SK-N-SH treated with all-trans-retinoic acid at 6 μM for 48 hours (cell line): ENCODE measurements around the gene FOXK1.
"Not testable (repeated sequence)": the region's sequence is repeated elsewhere in the genome, so short reads cannot be mapped to it uniquely, and the experiment has no call there.

ENCODE experiments used
- ATAC-seq: fragments of 200-7000 bp; cut with Tn5 transposase; 3 replicates; pipeline ENCODE4 v1.9.1; 2020; ENCODE audit warnings: mild to moderate bottlenecking, moderate library complexity
- ARNTL ChIP-seq: fragments of 450-650 bp; formaldehyde crosslinking; IDR thresholded peaks from 2 replicates; pipeline ENCODE4 v1.5.0; 2020; ENCODE audit warnings: low read depth, mild to moderate bottlenecking, moderate library complexity, borderline replicate concordance
- BACH2 ChIP-seq: fragments of 250-450 bp; sonication (Bioruptor Pico); IDR thresholded peaks from 2 replicates; pipeline ENCODE4 v1.9.0; 2021; ENCODE audit warnings: mild to moderate bottlenecking, borderline replicate concordance
- CREB5 ChIP-seq: fragments of 250-450 bp; sonication (Bioruptor Pico); IDR thresholded peaks from 2 replicates; pipeline ENCODE4 v1.5.1; 2020; ENCODE audit warnings: low read depth, mild to moderate bottlenecking, moderate library complexity
- CSDC2 ChIP-seq: fragments of 250-450 bp; sonication (Bioruptor Pico); IDR thresholded peaks from 2 replicates; pipeline ENCODE4 v1.5.0; 2020; ENCODE audit warnings: mild to moderate bottlenecking, moderate library complexity
- GLIS3 ChIP-seq: fragments of 250-450 bp; sonication (Bioruptor Pico); IDR thresholded peaks from 2 replicates; pipeline ENCODE4 v1.5.0; 2020; ENCODE audit warnings: mild to moderate bottlenecking, moderate library complexity
- ISL1 ChIP-seq: fragments of 250-450 bp; sonication (Bioruptor Pico); IDR thresholded peaks from 2 replicates; pipeline ENCODE4 v2.1.2; 2022; ENCODE audit warnings: mild to moderate bottlenecking, moderate library complexity
- OSR1 ChIP-seq: fragments of 250-450 bp; sonication (Bioruptor Pico); IDR thresholded peaks from 2 replicates; pipeline ENCODE4 v1.8.0; 2022; ENCODE audit warnings: moderate library complexity, mild to moderate bottlenecking, inconsistent platforms
- POU6F1 ChIP-seq: fragments of 250-450 bp; sonication (Bioruptor Pico); IDR thresholded peaks from 2 replicates; pipeline ENCODE4 v1.8.0; 2021; ENCODE audit warnings: low read depth, mild to moderate bottlenecking, moderate library complexity, borderline replicate concordance
- PPARA ChIP-seq: fragments of 250-450 bp; sonication (Bioruptor Pico); IDR thresholded peaks from 2 replicates; pipeline ENCODE4 v1.5.0; 2020; ENCODE audit warnings: mild to moderate bottlenecking, borderline replicate concordance
- RARB ChIP-seq: fragments of 250-450 bp; sonication (Bioruptor Pico); IDR thresholded peaks from 2 replicates; pipeline ENCODE4 v1.8.0; 2021; ENCODE audit warnings: mild to moderate bottlenecking, moderate library complexity
- TCF4 ChIP-seq: fragments of 250-450 bp; sonication (Bioruptor Pico); IDR thresholded peaks from 2 replicates; pipeline ENCODE4 v1.8.0; 2021; ENCODE audit warnings: mild to moderate bottlenecking, moderate library complexity, borderline replicate concordance
- TOX ChIP-seq: fragments of 250-450 bp; sonication (Bioruptor Pico); IDR thresholded peaks from 2 replicates; pipeline ENCODE4 v1.8.0; 2021; ENCODE audit warnings: mild to moderate bottlenecking, moderate library complexity, borderline replicate concordance
- ZC3H10 ChIP-seq: fragments of 250-450 bp; sonication (Bioruptor Pico); IDR thresholded peaks from 2 replicates; pipeline ENCODE4 v1.5.1; 2021; ENCODE audit warnings: mild to moderate bottlenecking, moderate library complexity
- ZFP30 ChIP-seq: fragments of 450-650 bp; formaldehyde crosslinking; IDR thresholded peaks from 2 replicates; pipeline ENCODE4 v1.5.0; 2022; ENCODE audit warnings: mild to moderate bottlenecking, moderate library complexity
- ZNF565 ChIP-seq: fragments of 450-650 bp; formaldehyde crosslinking; conservative IDR thresholded peaks from 2 replicates; pipeline ENCODE4 v1.5.0; 2020; ENCODE audit warnings: low read depth, mild to moderate bottlenecking, moderate library complexity
- ZNF70 ChIP-seq: fragments of 450-650 bp; formaldehyde crosslinking; IDR thresholded peaks from 2 replicates; pipeline ENCODE4 v1.5.0; 2020; ENCODE audit warnings: mild to moderate bottlenecking, moderate library complexity
- TF ChIP-seq, protein P1 (sequence below): fragments of 250-450 bp; sonication (Bioruptor Pico); IDR thresholded peaks from 2 replicates; pipeline ENCODE4 v1.5.0; 2020; ENCODE audit warnings: mild to moderate bottlenecking, moderate library complexity
- TF ChIP-seq, protein P2 (sequence below): fragments of 250-450 bp; sonication (Bioruptor Pico); IDR thresholded peaks from 2 replicates; pipeline ENCODE4 v1.8.0; 2020; ENCODE audit warnings: mild to moderate bottlenecking, moderate library complexity, borderline replicate concordance

The FOXK1 gene

DNA sequence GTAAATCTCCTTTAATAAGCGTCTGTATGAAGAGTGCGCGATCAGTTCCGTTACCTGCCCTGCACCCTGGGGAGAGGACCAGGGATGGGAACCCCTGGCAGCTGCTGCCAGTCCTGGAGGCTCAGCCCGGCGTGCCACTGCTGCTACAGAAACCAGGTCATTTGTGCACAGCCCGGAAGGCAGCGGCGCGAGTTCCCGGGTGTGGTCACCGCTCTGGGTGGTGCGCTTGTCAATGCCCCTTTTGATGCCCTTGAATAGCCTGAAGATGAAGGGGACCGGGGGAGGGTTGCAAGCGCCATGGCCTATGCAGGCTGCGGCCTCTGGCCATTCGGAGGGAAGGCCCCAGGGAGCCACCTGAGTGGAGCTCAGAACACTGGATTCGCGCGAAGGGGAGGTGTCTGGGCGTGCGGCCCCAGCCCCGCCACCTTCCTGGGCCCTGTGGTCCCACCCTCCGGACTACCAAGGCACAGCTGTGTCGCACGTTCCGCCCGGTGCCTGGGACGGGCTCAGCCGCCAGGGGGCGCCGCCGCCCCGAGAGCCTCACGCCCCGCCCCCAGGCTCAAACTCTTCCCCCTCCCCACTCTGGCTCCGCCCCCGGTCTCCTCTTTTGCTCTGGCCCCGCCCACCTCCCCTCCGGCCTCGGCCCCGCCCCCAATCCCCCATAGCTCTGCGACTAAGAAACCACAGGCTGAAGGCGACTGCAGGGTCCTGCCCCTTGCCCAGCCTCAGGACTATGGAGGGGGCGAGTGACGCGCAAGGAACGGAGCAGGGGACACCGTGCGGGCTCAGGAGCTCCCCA, 109.8 kb downstream of the FOXK1 start:
- TF ChIP-seq OSR1 (CRISPR knock-in tag) (no peak), PPARA (no peak), CREB5 (CRISPR knock-in tag) (no peak), POU6F1 (CRISPR knock-in tag) (no peak), ZNF70 (CRISPR knock-in tag) (no peak), ZFP30 (CRISPR knock-in tag) (no peak)
- peak; percentile 47 for ATAC-seq

DNA sequence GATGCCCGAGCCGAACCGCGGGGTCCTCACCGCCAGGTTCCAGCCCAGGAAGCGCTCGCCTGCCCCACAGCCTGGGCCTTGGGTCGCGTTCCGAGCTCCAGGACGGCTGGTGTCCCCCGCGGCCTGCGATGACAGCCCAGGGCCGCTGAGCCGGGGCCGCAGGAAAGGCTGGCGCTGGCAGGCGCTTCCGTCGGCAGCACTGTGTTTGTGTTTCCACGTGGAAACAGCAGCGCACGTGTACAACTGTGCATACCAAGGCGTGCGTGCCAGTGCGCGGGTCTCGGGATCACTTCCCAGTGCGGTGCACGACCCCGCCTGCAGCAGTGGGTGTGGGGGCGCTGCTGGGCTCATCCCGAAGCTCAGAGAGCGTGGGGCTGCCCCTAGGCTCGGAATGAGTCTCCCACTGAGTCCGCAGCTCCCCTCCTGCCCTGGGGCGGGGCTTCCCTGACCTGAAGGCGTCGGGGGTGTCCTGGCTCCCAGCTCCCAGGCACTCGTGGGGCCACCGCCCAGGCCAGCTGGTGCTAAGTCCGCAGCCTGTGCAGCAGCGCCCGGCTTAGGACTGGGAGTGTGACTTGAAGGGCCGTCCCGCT, 110.5 kb downstream of the FOXK1 start:
- ATAC-seq: peak; percentile 1; the same call in 1 of the 3 replicates
- TF ChIP-seq, protein P1, sequence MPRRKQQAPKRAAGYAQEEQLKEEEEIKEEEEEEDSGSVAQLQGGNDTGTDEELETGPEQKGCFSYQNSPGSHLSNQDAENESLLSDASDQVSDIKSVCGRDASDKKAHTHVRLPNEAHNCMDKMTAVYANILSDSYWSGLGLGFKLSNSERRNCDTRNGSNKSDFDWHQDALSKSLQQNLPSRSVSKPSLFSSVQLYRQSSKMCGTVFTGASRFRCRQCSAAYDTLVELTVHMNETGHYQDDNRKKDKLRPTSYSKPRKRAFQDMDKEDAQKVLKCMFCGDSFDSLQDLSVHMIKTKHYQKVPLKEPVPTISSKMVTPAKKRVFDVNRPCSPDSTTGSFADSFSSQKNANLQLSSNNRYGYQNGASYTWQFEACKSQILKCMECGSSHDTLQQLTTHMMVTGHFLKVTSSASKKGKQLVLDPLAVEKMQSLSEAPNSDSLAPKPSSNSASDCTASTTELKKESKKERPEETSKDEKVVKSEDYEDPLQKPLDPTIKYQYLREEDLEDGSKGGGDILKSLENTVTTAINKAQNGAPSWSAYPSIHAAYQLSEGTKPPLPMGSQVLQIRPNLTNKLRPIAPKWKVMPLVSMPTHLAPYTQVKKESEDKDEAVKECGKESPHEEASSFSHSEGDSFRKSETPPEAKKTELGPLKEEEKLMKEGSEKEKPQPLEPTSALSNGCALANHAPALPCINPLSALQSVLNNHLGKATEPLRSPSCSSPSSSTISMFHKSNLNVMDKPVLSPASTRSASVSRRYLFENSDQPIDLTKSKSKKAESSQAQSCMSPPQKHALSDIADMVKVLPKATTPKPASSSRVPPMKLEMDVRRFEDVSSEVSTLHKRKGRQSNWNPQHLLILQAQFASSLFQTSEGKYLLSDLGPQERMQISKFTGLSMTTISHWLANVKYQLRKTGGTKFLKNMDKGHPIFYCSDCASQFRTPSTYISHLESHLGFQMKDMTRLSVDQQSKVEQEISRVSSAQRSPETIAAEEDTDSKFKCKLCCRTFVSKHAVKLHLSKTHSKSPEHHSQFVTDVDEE: no peak
- TF ChIP-seq ISL1 (CRISPR knock-in tag): no peak
- TF ChIP-seq, protein P2, sequence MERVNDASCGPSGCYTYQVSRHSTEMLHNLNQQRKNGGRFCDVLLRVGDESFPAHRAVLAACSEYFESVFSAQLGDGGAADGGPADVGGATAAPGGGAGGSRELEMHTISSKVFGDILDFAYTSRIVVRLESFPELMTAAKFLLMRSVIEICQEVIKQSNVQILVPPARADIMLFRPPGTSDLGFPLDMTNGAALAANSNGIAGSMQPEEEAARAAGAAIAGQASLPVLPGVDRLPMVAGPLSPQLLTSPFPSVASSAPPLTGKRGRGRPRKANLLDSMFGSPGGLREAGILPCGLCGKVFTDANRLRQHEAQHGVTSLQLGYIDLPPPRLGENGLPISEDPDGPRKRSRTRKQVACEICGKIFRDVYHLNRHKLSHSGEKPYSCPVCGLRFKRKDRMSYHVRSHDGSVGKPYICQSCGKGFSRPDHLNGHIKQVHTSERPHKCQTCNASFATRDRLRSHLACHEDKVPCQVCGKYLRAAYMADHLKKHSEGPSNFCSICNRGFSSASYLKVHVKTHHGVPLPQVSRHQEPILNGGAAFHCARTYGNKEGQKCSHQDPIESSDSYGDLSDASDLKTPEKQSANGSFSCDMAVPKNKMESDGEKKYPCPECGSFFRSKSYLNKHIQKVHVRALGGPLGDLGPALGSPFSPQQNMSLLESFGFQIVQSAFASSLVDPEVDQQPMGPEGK (CRISPR knock-in tag): no peak
- TF ChIP-seq TOX: no peak
- no peak for TF ChIP-seq ARNTL
- TF ChIP-seq TCF4 (CRISPR knock-in tag): no peak
- no peak for TF ChIP-seq RARB
- TF ChIP-seq ZNF565: no peak
- no peak for TF ChIP-seq CSDC2 (CRISPR knock-in tag)
- no peak for TF ChIP-seq ZC3H10 (CRISPR knock-in tag)
- TF ChIP-seq GLIS3 (CRISPR knock-in tag): no peak

GRCh38 chr7:4793385-4793993, 111.4 kb downstream of the FOXK1 start:
- ATAC-seq: not testable (repeated sequence)

DNA sequence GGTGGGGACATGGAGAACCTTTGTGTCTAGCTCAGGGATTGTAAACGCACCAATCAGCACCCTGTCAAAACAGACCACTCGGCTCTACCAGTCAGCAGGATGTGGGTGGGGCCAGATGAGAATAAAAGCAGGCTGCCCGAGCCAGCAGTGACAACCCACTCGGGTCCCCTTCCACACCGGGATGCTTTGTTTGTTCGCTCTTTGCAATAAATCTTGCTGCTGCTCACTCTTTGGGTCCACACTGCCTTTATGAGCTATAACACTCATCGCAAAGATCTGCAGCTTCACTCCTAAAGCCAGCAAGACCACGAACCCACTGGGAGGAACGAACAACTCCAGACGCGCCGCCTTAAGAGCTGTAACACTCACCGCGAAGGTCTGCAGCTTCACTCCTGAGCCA, 112.1 kb downstream of the FOXK1 start:
- ATAC-seq: not testable (repeated sequence)

DNA sequence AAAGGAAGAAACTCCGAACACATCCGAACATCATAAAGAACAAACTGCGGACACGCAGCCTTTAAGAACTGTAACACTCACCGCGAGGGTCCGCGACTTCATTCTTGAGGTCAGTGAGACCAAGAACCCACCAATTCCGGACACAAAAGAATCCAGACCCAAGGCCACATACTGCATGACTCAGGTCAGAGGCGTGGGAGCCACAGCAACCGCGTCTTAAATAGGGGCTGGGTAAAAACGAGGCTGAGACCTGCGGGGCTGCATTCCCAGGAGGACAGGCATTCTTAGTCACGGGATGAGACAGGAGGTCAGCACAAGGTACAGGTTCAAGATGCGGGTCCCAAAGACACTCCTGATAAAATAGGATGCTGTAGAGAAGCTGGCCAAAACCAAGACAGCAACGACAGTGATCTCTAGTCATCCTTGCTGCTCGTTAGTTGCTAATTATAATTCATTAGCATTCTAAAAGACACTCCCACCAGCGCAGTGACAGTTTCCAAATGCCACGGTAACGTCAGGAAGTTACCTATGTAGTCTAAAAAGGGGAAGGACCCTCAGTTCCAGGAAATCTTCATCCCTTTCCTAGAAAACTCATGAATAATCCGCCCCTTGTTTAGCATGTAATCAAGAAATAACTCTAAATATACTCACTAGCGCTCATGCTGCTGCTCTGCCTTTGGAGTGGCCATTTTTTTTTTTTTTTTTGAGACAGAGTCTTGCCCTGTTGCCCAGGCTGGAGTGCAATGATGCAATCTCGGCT, 112.7 kb downstream of the FOXK1 start:
- no peak for ATAC-seq
- no peak for TF ChIP-seq CSDC2 (CRISPR knock-in tag)
- TF ChIP-seq PPARA: no peak
- TF ChIP-seq, protein P1: no peak
- TF ChIP-seq ISL1 (CRISPR knock-in tag): no peak
- TF ChIP-seq CREB5 (CRISPR knock-in tag): no peak
- TF ChIP-seq BACH2 (CRISPR knock-in tag): no peak
- no peak for TF ChIP-seq TCF4 (CRISPR knock-in tag)
